Testis (tissue), 2 donors: Measurements from ENCODE around the gene FITM1.

ENCODE experiments used
- CTCF ChIP-seq, 3 experiments: fragments of 450-650 bp in 2 of 3; fragments of 200-600 bp in 1 of 3; sonication (generic) in 1 of 3; IDR thresholded peaks; one replicate each; pipeline ENCODE4 v1.5.1; 2016 to 2019; ENCODE audit warnings: antibody characterized with exemption in 3 of 3, mild to moderate bottlenecking in 2 of 3, moderate library complexity in 1 of 3
- POLR2A ChIP-seq: fragments of 450-650 bp; IDR thresholded peaks from one replicate; pipeline ENCODE4 v1.6.1; 2017; ENCODE audit warnings: antibody characterized with exemption, mild to moderate bottlenecking, moderate library complexity

GRCh38 chr14:24127673-24128072 lies 2.8 kb upstream of the FITM1 start:
- TF ChIP-seq CTCF (IDR thresholded peaks at IDR 0.05) (no peak), POLR2A (no peak)
